ENCODE measurements around the gene MIGA2. TPM values are rescaled to one million over a fixed set of nuclear protein-coding genes. Genes with fewer than 3 reads are reported as not detected.

Gene MIGA2
- total RNA-seq, 4 donors from 2014 or later: 72.0 to 245 (median 74.0) TPM

GRCh38 chr9:129074106-129074505 lies 37.7 kb downstream of the MIGA2 start:
- Histone ChIP-seq H3K27me3 (no peaks in the 10 kb centered on the region), H3K4me1 (peaks cover 0 to 34% (median 17%) of the 10 kb centered on the region in 4 donors), H3K36me3 (no peaks in the 10 kb centered on the region), H3K4me3 (no peak overlapping the region), H3K27ac (peak overlapping the region in 1 of 4 donors; percentile 3), H3K9me3 (no peaks in the 10 kb centered on the region)
- intact Hi-C loops (cut with DNase I; ENCODE audit: low total_unique reads): no loop called here
- TF ChIP-seq POLR2AphosphoS5 (IDR thresholded peaks at IDR 0.05) (no peak), EP300 (IDR thresholded peaks at IDR 0.05; ENCODE audit: low read depth) (no peak), POLR2A (IDR thresholded peaks at IDR 0.05) (no peak)
- TF ChIP-seq, protein P1, sequence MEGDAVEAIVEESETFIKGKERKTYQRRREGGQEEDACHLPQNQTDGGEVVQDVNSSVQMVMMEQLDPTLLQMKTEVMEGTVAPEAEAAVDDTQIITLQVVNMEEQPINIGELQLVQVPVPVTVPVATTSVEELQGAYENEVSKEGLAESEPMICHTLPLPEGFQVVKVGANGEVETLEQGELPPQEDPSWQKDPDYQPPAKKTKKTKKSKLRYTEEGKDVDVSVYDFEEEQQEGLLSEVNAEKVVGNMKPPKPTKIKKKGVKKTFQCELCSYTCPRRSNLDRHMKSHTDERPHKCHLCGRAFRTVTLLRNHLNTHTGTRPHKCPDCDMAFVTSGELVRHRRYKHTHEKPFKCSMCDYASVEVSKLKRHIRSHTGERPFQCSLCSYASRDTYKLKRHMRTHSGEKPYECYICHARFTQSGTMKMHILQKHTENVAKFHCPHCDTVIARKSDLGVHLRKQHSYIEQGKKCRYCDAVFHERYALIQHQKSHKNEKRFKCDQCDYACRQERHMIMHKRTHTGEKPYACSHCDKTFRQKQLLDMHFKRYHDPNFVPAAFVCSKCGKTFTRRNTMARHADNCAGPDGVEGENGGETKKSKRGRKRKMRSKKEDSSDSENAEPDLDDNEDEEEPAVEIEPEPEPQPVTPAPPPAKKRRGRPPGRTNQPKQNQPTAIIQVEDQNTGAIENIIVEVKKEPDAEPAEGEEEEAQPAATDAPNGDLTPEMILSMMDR (IDR thresholded peaks at IDR 0.05): no peak
- no peak for DNase-seq
- in situ Hi-C loops (cut with MboI; ENCODE audit: low pct_ligation_motif_present in 1 of 4, low pct_unique_long_range_greater_than_20kb in 1 of 4, low sequenced_read_pairs in 3 of 4): no loop called here
- WGBS, 2 donors (ENCODE audit: low coverage in 1 of 2): 86 to 88% methylated on average over 3 of the region's 3 CpGs

DNA sequence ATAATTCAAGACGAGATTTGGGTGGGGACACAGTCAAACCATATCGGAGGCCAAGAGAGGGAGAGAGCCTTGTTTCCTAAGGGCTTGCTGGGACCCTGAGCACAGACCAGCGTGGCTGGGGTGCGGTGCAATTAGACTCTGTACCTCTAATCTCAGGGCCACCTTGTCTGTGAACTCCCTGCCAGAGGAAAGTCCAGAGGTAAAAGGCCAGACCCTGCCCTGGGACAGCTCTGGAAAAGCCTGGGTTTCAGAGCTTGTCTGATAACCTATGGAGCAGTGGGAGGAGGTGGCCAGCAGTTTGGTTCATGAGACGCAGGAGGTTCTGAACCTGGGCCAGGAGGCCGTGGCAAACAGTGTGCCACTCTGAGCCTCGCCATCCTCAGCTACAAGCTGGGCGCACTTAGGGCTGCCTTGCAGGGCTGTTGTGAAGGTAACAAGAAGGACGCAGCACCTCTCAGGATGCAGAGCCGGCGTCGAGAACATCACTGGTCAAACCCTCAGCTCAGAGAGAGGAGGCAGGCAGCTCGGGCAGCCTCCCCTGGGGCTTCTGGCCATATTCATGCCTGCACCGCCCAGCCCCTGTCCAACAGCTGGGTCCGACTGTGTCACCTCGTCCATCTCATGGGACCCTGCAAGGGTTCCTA lies 39.7 kb downstream of the MIGA2 start:
- in situ Hi-C loops (cut with MboI; ENCODE audit: low pct_ligation_motif_present in 1 of 4, low pct_unique_long_range_greater_than_20kb in 1 of 4, low sequenced_read_pairs in 3 of 4): no loop called here
- 86% methylated on average over 16 of the region's 16 CpGs; no CpG with 5 or more reads in 1 of the 2 donors for WGBS, 2 donors (ENCODE audit: low coverage in 1 of 2)
- TF ChIP-seq, protein P1 (IDR thresholded peaks at IDR 0.05): no peak
- TF ChIP-seq POLR2AphosphoS5 (IDR thresholded peaks at IDR 0.05): peak in 1 of 3 donors; percentile 47
- DNase-seq: peak; percentile 38
- peak overlapping the region; percentile 82 to 97 (median 91) for H3K27ac ChIP-seq
- intact Hi-C loops (cut with DNase I; ENCODE audit: low total_unique reads): no loop called here
- no peaks in the 10 kb centered on the region for H3K27me3 ChIP-seq
- no peaks in the 10 kb centered on the region for H3K9me3 ChIP-seq
- peaks cover 0 to 40% (median 27%) of the 10 kb centered on the region in 4 donors for H3K4me1 ChIP-seq
- H3K36me3 ChIP-seq: no peaks in the 10 kb centered on the region
- no peak overlapping the region for H3K4me3 ChIP-seq

DNA sequence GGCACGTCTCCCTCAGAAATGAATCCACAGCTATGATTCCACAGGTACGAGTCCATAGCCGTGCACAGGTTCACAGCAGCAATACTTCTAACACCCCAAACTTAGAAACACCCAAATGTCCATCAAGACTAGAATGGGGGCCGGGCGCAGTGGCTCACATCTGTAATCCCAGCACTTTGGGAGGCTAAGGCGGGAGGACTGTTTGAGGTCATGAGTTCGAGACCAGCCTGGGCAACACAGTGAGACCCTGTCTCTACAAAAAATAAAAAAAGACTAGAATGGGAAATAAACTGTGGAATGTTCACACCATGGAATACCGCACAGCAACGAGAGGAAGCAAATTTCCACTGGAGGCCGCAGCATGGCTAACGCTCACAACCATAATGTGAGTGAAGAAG lies 40.2 kb downstream of the MIGA2 start:
- DNase-seq: no peak
- Histone ChIP-seq H3K9me3 (no peaks in the 10 kb centered on the region), H3K4me3 (no peak overlapping the region), H3K36me3 (no peaks in the 10 kb centered on the region), H3K4me1 (peaks cover 1 to 43% (median 31%) of the 10 kb centered on the region in 4 donors), H3K27me3 (no peaks in the 10 kb centered on the region), H3K27ac (peak overlapping the region; percentile 82 to 97 (median 91))
- intact Hi-C loops (cut with DNase I; ENCODE audit: low total_unique reads) (no loop called here), in situ Hi-C loops (cut with MboI; ENCODE audit: low pct_ligation_motif_present in 1 of 4, low pct_unique_long_range_greater_than_20kb in 1 of 4, low sequenced_read_pairs in 3 of 4) (no loop called here)
- 86 to 90% methylated on average over 6 to 11 of the region's 11 CpGs for WGBS, 2 donors (ENCODE audit: low coverage in 1 of 2)
- no peak for TF ChIP-seq POLR2AphosphoS5 (IDR thresholded peaks at IDR 0.05)
- no peak for TF ChIP-seq POLR2A (IDR thresholded peaks at IDR 0.05)
- TF ChIP-seq, protein P1 (IDR thresholded peaks at IDR 0.05): no peak
- no peak for TF ChIP-seq EP300 (IDR thresholded peaks at IDR 0.05; ENCODE audit: low read depth)

DNA sequence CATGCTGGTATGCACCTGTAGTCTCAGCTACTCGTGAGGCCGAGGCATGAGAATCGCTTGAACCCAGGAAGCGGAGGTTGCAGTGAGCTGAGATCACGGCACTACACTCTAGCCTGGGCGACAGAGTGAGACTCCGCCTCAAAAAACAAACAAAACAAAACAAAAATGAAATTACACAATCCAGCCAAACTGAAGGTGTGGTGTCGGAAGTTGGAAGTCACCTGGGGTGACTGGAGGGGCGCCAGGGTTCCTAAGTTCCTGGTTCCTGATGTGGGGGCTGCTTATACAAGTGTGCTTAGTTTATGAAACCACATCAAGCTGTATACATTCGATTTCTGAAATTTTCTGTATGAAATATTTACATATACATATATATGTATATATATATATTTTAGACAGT lies 40.8 kb downstream of the MIGA2 start:
- peak in 1 of 3 donors; percentile 46 for TF ChIP-seq POLR2AphosphoS5 (IDR thresholded peaks at IDR 0.05)
- TF ChIP-seq, protein P1 (IDR thresholded peaks at IDR 0.05): no peak
- H3K36me3 ChIP-seq: no peaks in the 10 kb centered on the region
- no peak overlapping the region for H3K4me3 ChIP-seq
- DNase-seq: peak; percentile 70
- H3K27me3 ChIP-seq: no peaks in the 10 kb centered on the region
- peaks cover 7 to 49% (median 37%) of the 10 kb centered on the region in 4 donors for H3K4me1 ChIP-seq
- in situ Hi-C loops (cut with MboI; ENCODE audit: low pct_ligation_motif_present in 1 of 4, low pct_unique_long_range_greater_than_20kb in 1 of 4, low sequenced_read_pairs in 3 of 4): no loop called here
- H3K27ac ChIP-seq: peak overlapping the region; percentile 82 to 97 (median 91)
- intact Hi-C loops (cut with DNase I; ENCODE audit: low total_unique reads): no loop called here
- 48 to 62% methylated on average over 6 to 10 of the region's 10 CpGs for WGBS, 2 donors (ENCODE audit: low coverage in 1 of 2)
- no peaks in the 10 kb centered on the region for H3K9me3 ChIP-seq

Measured in transverse colon (tissue), 4 donors.